ENCODE results near the gene OPCML. TPM values are rescaled to one million over a fixed set of nuclear protein-coding genes. Genes with fewer than 3 reads are reported as not detected.

OPCML gene
- total RNA-seq, 2 donors from 2014 or later = not detected

GRCh38 chr11:133381761-133382130 is 150.6 kb downstream of the OPCML start:
- Mint-ChIP-seq H3K36me3 (no peaks in the 10 kb centered on the region), H3K9me3 (peaks cover 7% of the 10 kb centered on the region), H3K4me3 (no peak overlapping the region), H3K4me1 (ENCODE audit: low read depth in 2 of 2) (no peaks in the 10 kb centered on the region), H3K27me3 (peaks cover 0 to 7% of the 10 kb centered on the region in 2 donors), H3K27ac (no peak overlapping the region)
- ATAC-seq (no peak), DNase-seq (ENCODE audit: low spot score) (no peak)

- H3K4me1 Mint-ChIP-seq (ENCODE audit: low read depth in 2 of 2) = no peaks in the 10 kb centered on the region
- DNase-seq (ENCODE audit: low spot score) = no peak
- no peaks in the 10 kb centered on the region for H3K36me3 Mint-ChIP-seq
- no peaks in the 10 kb centered on the region for H3K27me3 Mint-ChIP-seq
- no peak overlapping the region for H3K4me3 Mint-ChIP-seq
- ATAC-seq = no peak
- no peaks in the 10 kb centered on the region for H3K9me3 Mint-ChIP-seq
- H3K27ac Mint-ChIP-seq = no peak overlapping the region
Observed at GRCh38 chr11:133366147-133366546, 166.2 kb downstream of the OPCML start.

- Mint-ChIP-seq H3K4me1 (ENCODE audit: low read depth in 2 of 2) (no peaks in the 10 kb centered on the region), H3K36me3 (no peaks in the 10 kb centered on the region), H3K27ac (no peak overlapping the region), H3K27me3 (no peaks in the 10 kb centered on the region), H3K4me3 (no peak overlapping the region), H3K9me3 (peaks cover 2% of the 10 kb centered on the region)
- no peak for DNase-seq (ENCODE audit: low spot score)
- ATAC-seq = no peak
Observed at GRCh38 chr11:133362916-133363315, 169.4 kb downstream of the OPCML start.

- Mint-ChIP-seq H3K4me3 (no peak overlapping the region), H3K36me3 (no peaks in the 10 kb centered on the region), H3K27me3 (no peaks in the 10 kb centered on the region), H3K27ac (no peak overlapping the region), H3K4me1 (ENCODE audit: low read depth in 2 of 2) (no peaks in the 10 kb centered on the region), H3K9me3 (peaks cover 6% of the 10 kb centered on the region)
- no peak for ATAC-seq
- no peak for DNase-seq (ENCODE audit: low spot score)
Observed at GRCh38 chr11:133362156-133362555, 170.1 kb downstream of the OPCML start.

- Mint-ChIP-seq H3K36me3 (no peaks in the 10 kb centered on the region), H3K27me3 (no peaks in the 10 kb centered on the region), H3K4me3 (no peak overlapping the region), H3K9me3 (peaks cover 6% of the 10 kb centered on the region), H3K27ac (no peak overlapping the region), H3K4me1 (ENCODE audit: low read depth in 2 of 2) (no peaks in the 10 kb centered on the region)
- DNase-seq (ENCODE audit: low spot score) (no peak), ATAC-seq (no peak)
Observed at GRCh38 chr11:133361689-133361994, 170.7 kb downstream of the OPCML start.

GRCh38 chr11:133360860-133361688 is 171.2 kb downstream of the OPCML start:
- no peak for ATAC-seq
- H3K4me1 Mint-ChIP-seq (ENCODE audit: low read depth in 2 of 2) = no peaks in the 10 kb centered on the region

GRCh38 chr11:133355095-133355494 is 177.2 kb downstream of the OPCML start:
- Mint-ChIP-seq H3K9me3 (peaks cover 17% of the 10 kb centered on the region), H3K27ac (no peak overlapping the region)
- no peak for ATAC-seq

More at GRCh38 chr11:133360860-133361688, 171.2 kb downstream of the OPCML start:
- H3K27ac Mint-ChIP-seq = no peak overlapping the region
- no peaks in the 10 kb centered on the region for H3K36me3 Mint-ChIP-seq
- H3K4me3 Mint-ChIP-seq = no peak overlapping the region
- DNase-seq (ENCODE audit: low spot score) = no peak
- no peaks in the 10 kb centered on the region for H3K27me3 Mint-ChIP-seq
- peaks cover 6% of the 10 kb centered on the region for H3K9me3 Mint-ChIP-seq

GRCh38 chr11:133354069-133354468 is 178.2 kb downstream of the OPCML start:
- no peaks in the 10 kb centered on the region for H3K27me3 Mint-ChIP-seq
- no peak for DNase-seq (ENCODE audit: low spot score)
- ATAC-seq = peak in 1 of 2 donors; percentile 56
- no peak overlapping the region for H3K27ac Mint-ChIP-seq
- H3K4me1 Mint-ChIP-seq (ENCODE audit: low read depth in 2 of 2) = no peaks in the 10 kb centered on the region
- H3K9me3 Mint-ChIP-seq = peaks cover 17% of the 10 kb centered on the region
- H3K4me3 Mint-ChIP-seq = no peak overlapping the region
- H3K36me3 Mint-ChIP-seq = no peaks in the 10 kb centered on the region

More at GRCh38 chr11:133355095-133355494, 177.2 kb downstream of the OPCML start:
- H3K4me1 Mint-ChIP-seq (ENCODE audit: low read depth in 2 of 2) = no peaks in the 10 kb centered on the region
- no peaks in the 10 kb centered on the region for H3K36me3 Mint-ChIP-seq
- no peak for DNase-seq (ENCODE audit: low spot score)
- no peaks in the 10 kb centered on the region for H3K27me3 Mint-ChIP-seq
- H3K4me3 Mint-ChIP-seq = no peak overlapping the region

GRCh38 chr11:133350045-133350444 is 182.3 kb downstream of the OPCML start:
- no peak for ATAC-seq
- Mint-ChIP-seq H3K4me3 (no peak overlapping the region), H3K27me3 (peaks cover 0 to under 1% of the 10 kb centered on the region in 2 donors), H3K9me3 (peaks cover 11% of the 10 kb centered on the region), H3K27ac (no peak overlapping the region), H3K36me3 (no peaks in the 10 kb centered on the region), H3K4me1 (ENCODE audit: low read depth in 2 of 2) (no peaks in the 10 kb centered on the region)
- DNase-seq (ENCODE audit: low spot score) = no peak

GRCh38 chr11:133347988-133348387 is 184.3 kb downstream of the OPCML start:
- ATAC-seq = no peak

GRCh38 chr11:133346137-133346536 is 186.2 kb downstream of the OPCML start:
- Mint-ChIP-seq H3K4me1 (ENCODE audit: low read depth in 2 of 2) (no peaks in the 10 kb centered on the region), H3K4me3 (no peak overlapping the region), H3K27me3 (peaks cover 0 to 10% of the 10 kb centered on the region in 2 donors), H3K27ac (no peak overlapping the region), H3K36me3 (no peaks in the 10 kb centered on the region), H3K9me3 (no peaks in the 10 kb centered on the region)
- DNase-seq (ENCODE audit: low spot score) (no peak), ATAC-seq (no peak)

More at GRCh38 chr11:133347988-133348387, 184.3 kb downstream of the OPCML start:
- Mint-ChIP-seq H3K27ac (no peak overlapping the region), H3K4me3 (no peak overlapping the region), H3K4me1 (ENCODE audit: low read depth in 2 of 2) (no peaks in the 10 kb centered on the region), H3K9me3 (peaks cover 7% of the 10 kb centered on the region), H3K27me3 (peaks cover 0 to 10% of the 10 kb centered on the region in 2 donors), H3K36me3 (no peaks in the 10 kb centered on the region)
- DNase-seq (ENCODE audit: low spot score) = no peak

- no peak overlapping the region for H3K27ac Mint-ChIP-seq
- H3K4me3 Mint-ChIP-seq = no peak overlapping the region
- ATAC-seq = no peak
- H3K27me3 Mint-ChIP-seq = peaks cover 0 to 10% of the 10 kb centered on the region in 2 donors
- no peaks in the 10 kb centered on the region for H3K4me1 Mint-ChIP-seq (ENCODE audit: low read depth in 2 of 2)
- no peak for DNase-seq (ENCODE audit: low spot score)
- no peaks in the 10 kb centered on the region for H3K36me3 Mint-ChIP-seq
- peaks cover 4% of the 10 kb centered on the region for H3K9me3 Mint-ChIP-seq
Observed at GRCh38 chr11:133343951-133344350, 188.3 kb downstream of the OPCML start.

GRCh38 chr11:133339495-133340140 is 192.7 kb downstream of the OPCML start:
- Mint-ChIP-seq H3K4me1 (ENCODE audit: low read depth in 2 of 2) (no peaks in the 10 kb centered on the region), H3K27ac (no peak overlapping the region), H3K4me3 (no peak overlapping the region), H3K36me3 (no peaks in the 10 kb centered on the region), H3K9me3 (peaks cover 4% of the 10 kb centered on the region), H3K27me3 (peaks cover 0 to 6% of the 10 kb centered on the region in 2 donors)
- DNase-seq (ENCODE audit: low spot score) = no peak
- ATAC-seq = no peak

- ATAC-seq (no peak), DNase-seq (ENCODE audit: low spot score) (no peak)
- no peaks in the 10 kb centered on the region for H3K4me1 Mint-ChIP-seq (ENCODE audit: low read depth in 2 of 2)
- no peaks in the 10 kb centered on the region for H3K36me3 Mint-ChIP-seq
- H3K27ac Mint-ChIP-seq = no peak overlapping the region
- peaks cover 8% of the 10 kb centered on the region for H3K9me3 Mint-ChIP-seq
- no peaks in the 10 kb centered on the region for H3K27me3 Mint-ChIP-seq
- no peak overlapping the region for H3K4me3 Mint-ChIP-seq
Observed at GRCh38 chr11:133338588-133338987, 193.7 kb downstream of the OPCML start.
